ENCODE measurements around the gene HOXA11. TPM values are rescaled to one million over a fixed set of nuclear protein-coding genes. Genes with fewer than 3 reads are reported as not detected.

HOXA11 gene
- total RNA-seq, 2 donors from 2014 or later: not detected

DNA sequence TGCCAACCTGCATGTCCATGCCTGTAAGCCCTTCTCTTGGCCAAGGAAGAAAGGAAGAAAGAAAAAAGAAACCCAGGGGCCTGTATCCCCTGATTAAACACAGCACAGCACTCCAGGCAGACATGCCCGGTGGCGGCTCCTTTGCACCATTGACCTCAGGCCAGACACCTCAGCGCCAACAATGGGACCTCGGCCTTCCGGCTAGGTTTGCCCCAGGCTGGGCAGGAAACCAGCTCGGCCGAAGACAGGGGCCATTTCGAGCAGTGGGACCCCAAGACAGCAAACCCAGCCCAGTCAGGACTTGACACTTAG lies 13.8 kb downstream of the HOXA11 start:
- no peak overlapping the region for H3K4me3 ChIP-seq
- H3K27me3 ChIP-seq: peaks cover 76 to 88% of the 10 kb centered on the region in 2 donors
- no peak overlapping the region for H3K27ac ChIP-seq
- TF ChIP-seq, protein P1, sequence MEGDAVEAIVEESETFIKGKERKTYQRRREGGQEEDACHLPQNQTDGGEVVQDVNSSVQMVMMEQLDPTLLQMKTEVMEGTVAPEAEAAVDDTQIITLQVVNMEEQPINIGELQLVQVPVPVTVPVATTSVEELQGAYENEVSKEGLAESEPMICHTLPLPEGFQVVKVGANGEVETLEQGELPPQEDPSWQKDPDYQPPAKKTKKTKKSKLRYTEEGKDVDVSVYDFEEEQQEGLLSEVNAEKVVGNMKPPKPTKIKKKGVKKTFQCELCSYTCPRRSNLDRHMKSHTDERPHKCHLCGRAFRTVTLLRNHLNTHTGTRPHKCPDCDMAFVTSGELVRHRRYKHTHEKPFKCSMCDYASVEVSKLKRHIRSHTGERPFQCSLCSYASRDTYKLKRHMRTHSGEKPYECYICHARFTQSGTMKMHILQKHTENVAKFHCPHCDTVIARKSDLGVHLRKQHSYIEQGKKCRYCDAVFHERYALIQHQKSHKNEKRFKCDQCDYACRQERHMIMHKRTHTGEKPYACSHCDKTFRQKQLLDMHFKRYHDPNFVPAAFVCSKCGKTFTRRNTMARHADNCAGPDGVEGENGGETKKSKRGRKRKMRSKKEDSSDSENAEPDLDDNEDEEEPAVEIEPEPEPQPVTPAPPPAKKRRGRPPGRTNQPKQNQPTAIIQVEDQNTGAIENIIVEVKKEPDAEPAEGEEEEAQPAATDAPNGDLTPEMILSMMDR (IDR thresholded peaks at IDR 0.05): no peak
- H3K36me3 ChIP-seq: no peaks in the 10 kb centered on the region
- DNase-seq (ENCODE audit: low spot score): no peak
- no peaks in the 10 kb centered on the region for H3K9me3 ChIP-seq
- peaks cover 0 to 45% of the 10 kb centered on the region in 2 donors for H3K4me1 ChIP-seq

DNA sequence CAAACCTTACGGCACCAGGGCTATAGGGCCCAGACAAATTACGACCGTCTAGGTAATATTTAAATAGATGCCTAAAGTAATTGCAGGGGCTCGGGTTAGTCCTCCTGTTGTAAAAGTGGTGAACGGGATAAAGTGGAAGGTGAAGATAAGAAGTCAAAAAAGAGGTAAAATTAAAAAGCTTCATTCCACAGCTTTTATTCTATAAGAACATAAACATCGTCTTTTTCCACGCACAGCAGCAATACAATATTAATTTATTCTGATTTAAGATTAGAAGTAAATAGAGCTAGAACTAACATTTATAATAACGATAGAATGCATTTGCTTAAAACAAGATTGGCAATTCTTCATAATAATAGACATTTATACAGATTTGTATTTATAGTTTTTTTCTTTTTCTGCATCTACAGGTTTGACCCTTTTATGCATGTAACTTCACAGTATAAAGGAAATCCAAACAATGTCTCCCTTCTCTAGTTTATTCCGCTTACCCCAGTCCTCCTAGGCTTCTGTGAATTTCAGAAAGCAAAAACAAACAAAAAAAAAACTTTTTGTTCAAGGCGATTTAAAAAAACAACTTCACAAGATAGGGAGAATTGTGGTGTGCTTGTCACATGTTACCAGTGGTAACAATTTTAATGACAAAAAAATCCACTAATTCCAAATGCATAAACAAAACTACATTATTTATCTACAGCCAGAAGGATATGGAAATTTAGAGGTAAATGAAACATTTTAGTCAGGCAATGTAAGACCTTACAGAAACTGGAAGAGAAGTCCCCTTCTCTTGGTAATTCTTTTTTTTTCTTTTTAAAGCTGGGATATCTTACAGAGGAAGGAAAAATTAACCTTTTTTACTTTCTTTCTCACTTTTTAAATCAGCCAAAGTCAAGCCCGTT lies 14.4 kb downstream of the HOXA11 start:
- TF ChIP-seq, protein P1 (IDR thresholded peaks at IDR 0.05): no peak
- DNase-seq (ENCODE audit: low spot score): no peak
- H3K27ac ChIP-seq: no peak overlapping the region
- H3K27me3 ChIP-seq: peaks cover 82 to 88% of the 10 kb centered on the region in 2 donors
- H3K4me1 ChIP-seq: peaks cover 0 to 49% of the 10 kb centered on the region in 2 donors
- H3K4me3 ChIP-seq: no peak overlapping the region
- H3K9me3 ChIP-seq: no peaks in the 10 kb centered on the region
- no peaks in the 10 kb centered on the region for H3K36me3 ChIP-seq

DNA sequence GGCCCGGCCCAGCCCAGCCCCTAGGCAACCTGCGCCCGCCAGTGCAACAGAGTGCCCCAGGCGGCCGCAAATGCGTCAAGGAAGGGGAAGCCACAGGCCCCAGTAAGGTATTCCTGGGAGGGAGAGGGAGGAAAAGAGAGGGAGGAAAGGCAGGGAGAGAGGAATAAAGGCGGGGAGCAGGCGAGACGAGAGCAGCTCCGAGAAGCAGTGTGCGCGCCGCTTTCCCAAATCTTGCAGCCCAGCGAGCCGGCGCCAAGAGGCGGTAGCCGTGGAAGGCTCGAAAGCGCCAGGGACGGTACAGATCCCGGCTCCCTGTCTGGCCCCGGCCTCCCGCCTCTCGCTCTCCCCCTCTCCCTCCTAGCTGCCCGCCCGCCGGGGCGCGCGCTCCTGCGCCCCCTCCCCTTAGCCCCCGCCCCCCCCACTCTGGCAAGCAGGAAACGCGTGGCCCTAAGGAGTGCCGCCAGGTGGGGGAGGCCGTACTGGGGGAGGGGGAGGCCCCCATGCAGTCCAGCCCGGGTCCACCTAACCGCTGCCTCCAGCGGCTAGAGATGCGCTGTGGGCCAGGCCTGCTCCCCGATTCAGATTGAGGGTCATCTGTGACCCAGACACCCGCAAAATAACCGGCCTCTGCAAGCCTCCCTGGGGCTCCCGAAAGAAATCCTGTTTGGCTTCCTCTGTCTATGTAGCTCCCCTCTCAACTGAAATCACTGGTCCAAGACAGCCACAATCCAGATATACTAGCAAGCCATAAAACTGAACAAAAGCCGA lies 15.2 kb downstream of the HOXA11 start:
- TF ChIP-seq, protein P1 (IDR thresholded peaks at IDR 0.05): no peak
- Histone ChIP-seq H3K4me3 (no peak overlapping the region), H3K27ac (no peak overlapping the region), H3K27me3 (peaks cover 88 to 90% of the 10 kb centered on the region in 2 donors), H3K4me1 (peaks cover 0 to 56% of the 10 kb centered on the region in 2 donors), H3K9me3 (no peaks in the 10 kb centered on the region), H3K36me3 (no peaks in the 10 kb centered on the region)
- DNase-seq (ENCODE audit: low spot score): no peak

DNA sequence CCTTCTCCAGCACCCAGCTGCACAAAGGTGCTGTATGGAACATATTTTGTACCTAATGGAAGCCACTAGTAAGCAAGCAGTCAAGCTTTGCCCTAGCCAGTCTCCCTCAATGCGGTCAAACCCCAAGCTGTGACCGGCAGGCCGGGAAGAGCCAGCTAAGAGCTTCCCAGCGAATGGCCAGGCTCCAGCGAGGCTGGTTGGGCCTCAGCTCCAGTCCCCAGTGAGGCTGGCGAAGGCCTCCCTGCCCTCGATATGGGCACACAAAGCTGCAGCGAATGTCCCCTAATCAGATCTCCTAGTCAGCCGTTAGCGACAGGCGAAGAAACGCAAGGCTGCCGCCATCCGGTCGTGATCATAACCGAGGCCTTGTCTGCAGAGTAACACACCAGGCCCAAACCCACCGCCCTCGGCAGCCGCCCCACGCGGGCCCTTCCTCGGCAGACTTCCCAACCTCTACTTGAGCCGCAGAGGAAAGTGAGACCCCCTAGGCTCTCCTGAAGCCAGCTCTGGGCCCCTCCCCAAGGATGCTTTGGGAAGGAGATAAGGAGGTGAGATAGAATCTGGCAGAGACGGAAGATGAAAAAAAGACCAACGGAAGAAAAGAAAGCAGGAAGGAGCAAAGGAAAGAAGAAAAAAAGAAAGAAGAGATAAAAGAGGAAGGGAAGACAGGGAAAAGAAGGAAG lies 16.6 kb downstream of the HOXA11 start:
- no peaks in the 10 kb centered on the region for H3K36me3 ChIP-seq
- no peaks in the 10 kb centered on the region for H3K9me3 ChIP-seq
- peaks cover 87 to 90% of the 10 kb centered on the region in 2 donors for H3K27me3 ChIP-seq
- peaks cover 0 to 51% of the 10 kb centered on the region in 2 donors for H3K4me1 ChIP-seq
- TF ChIP-seq, protein P1 (IDR thresholded peaks at IDR 0.05): no peak
- no peak overlapping the region for H3K4me3 ChIP-seq
- no peak for DNase-seq (ENCODE audit: low spot score)
- H3K27ac ChIP-seq: no peak overlapping the region

DNA sequence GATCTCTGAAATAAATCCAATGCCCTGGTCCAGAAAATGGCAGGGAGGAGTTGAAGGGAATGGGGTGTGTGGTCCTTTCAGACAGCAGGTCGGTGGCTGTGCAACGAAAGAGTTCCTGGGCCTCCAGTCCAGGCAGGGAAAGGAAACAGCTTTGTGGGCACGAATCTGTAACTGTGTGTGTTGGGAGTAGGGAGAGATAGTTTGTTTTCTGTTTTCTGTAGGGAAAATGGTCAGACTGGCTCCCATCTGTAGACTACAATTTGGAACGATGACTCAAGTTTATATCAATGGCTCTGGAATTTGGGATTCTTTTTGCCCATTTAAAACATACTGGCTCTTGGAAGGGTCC lies 17.1 kb downstream of the HOXA11 start:
- H3K4me3 ChIP-seq: no peak overlapping the region
- peaks cover 0 to 46% of the 10 kb centered on the region in 2 donors for H3K4me1 ChIP-seq
- peaks cover 87 to 88% of the 10 kb centered on the region in 2 donors for H3K27me3 ChIP-seq
- H3K27ac ChIP-seq: no peak overlapping the region
- H3K36me3 ChIP-seq: no peaks in the 10 kb centered on the region
- no peak for DNase-seq (ENCODE audit: low spot score)
- H3K9me3 ChIP-seq: no peaks in the 10 kb centered on the region
- TF ChIP-seq, protein P1 (IDR thresholded peaks at IDR 0.05): no peak
